Upper lobe of left lung (tissue), 4 donors: ENCODE measurements around the gene CYB561.

Source experiments
- CTCF ChIP-seq, 6 experiments: fragments of 450-650 bp in 4 of 6; fragments of 200-600 bp in 2 of 6; sonication (generic) in 2 of 6; IDR thresholded peaks; one replicate each; pipeline ENCODE4 v1.5.1; 2016 to 2019; ENCODE audit warnings: antibody characterized with exemption in 6 of 6
- POLR2A ChIP-seq, 4 donors: fragments of 450-650 bp; IDR thresholded peaks; one replicate each; pipeline ENCODE4 v1.5.1; 2016 to 2017; ENCODE audit warnings: antibody characterized with exemption in 4 of 4, mild to moderate bottlenecking in 2 of 4
- POLR2AphosphoS5 ChIP-seq, 2 donors: sonication (generic); formaldehyde crosslinking; IDR thresholded peaks; one replicate each; pipeline ENCODE4 v1.5.1; 2017; ENCODE audit warnings: antibody characterized with exemption in 2 of 2

GRCh38 chr17:63492940-63493339, 46.8 kb upstream of the CYB561 start:
- TF ChIP-seq POLR2A (IDR thresholded peaks at IDR 0.05) (no peak), CTCF (IDR thresholded peaks at IDR 0.05) (no peak), POLR2AphosphoS5 (IDR thresholded peaks at IDR 0.05) (no peak)
